Caco-2 (cell line): Measurements from ENCODE around the gene GPR137B. TPM values are rescaled to one million over a fixed set of nuclear protein-coding genes. Genes with fewer than 3 reads are reported as not detected.

Experiments
- BruUV-seq: library from RNA; stranded (reverse); fragments of 400-500 nt; replicated peaks from 2 replicates; lab custom pipeline; 2021; lab: Mats Ljungman, UMichigan
- CTCF ChIA-PET: fragments of 300-600 bp; sonication (Branson Sonifier 250); formaldehyde crosslinking; loops from one replicate; lab custom pipeline; 2022; ENCODE audit warnings: antibody characterized with exemption; lab: Charles Lee
- POLR2A ChIA-PET: fragments of 300-600 bp; sonication (Branson Sonifier 250); formaldehyde crosslinking; loops from one replicate; lab custom pipeline; 2022; ENCODE audit warnings: antibody characterized with exemption; lab: Charles Lee
- DNase-seq, 2 experiments: peaks; one replicate each; pipeline versions ENCODE4 v3.0.0 to v3.0.0-alpha.2; 2020 to 2022
- H3K27me3 ChIP-seq: replicated peaks from 2 replicates; pipeline ENCODE4 v1.6.0; 2011; ENCODE audit warnings: low read length; ENCODE audit not compliant: control insufficient read depth, insufficient read depth
- H3K36me3 ChIP-seq: 2 replicates; pipeline ENCODE4 v1.5.1; 2011; ENCODE audit warnings: low read length; ENCODE audit not compliant: control insufficient read depth, insufficient read depth
- H3K4me1 ChIP-seq: fragments of 250-450 bp; sonication (Bioruptor Pico); 2 replicates; pipeline ENCODE4 v1.5.1; 2020; ENCODE audit warnings: mild to moderate bottlenecking
- H3K4me3 ChIP-seq: 2 replicates; pipeline ENCODE4 v1.5.1; 2011; ENCODE audit warnings: low read depth, mild to moderate bottlenecking, control low read depth, low read length
- H3K9me3 ChIP-seq: fragments of 250-450 bp; sonication (Bioruptor Pico); 2 replicates; pipeline ENCODE4 v1.5.1; 2020; ENCODE audit warnings: mild to moderate bottlenecking, moderate library complexity
- H3K27ac Mint-ChIP-seq: one replicate; pipeline ENCODE4 v1.8.0; 2022; ENCODE audit warnings: mixed read lengths; ENCODE audit not compliant: unreplicated experiment
- H3K27me3 Mint-ChIP-seq: one replicate; pipeline ENCODE4 v1.8.0; 2022; ENCODE audit warnings: mixed read lengths; ENCODE audit not compliant: insufficient read depth, unreplicated experiment
- H3K36me3 Mint-ChIP-seq: one replicate; pipeline ENCODE4 v1.8.0; 2022; ENCODE audit warnings: mild to moderate bottlenecking, mixed read lengths; ENCODE audit not compliant: insufficient read depth, unreplicated experiment
- H3K4me1 Mint-ChIP-seq: one replicate; pipeline ENCODE4 v1.8.0; 2022; ENCODE audit warnings: low read depth, mixed read lengths; ENCODE audit not compliant: unreplicated experiment
- H3K4me3 Mint-ChIP-seq: one replicate; pipeline ENCODE4 v1.8.0; 2022; ENCODE audit warnings: mild to moderate bottlenecking, moderate library complexity, mixed read lengths; ENCODE audit not compliant: unreplicated experiment
- H3K9me3 Mint-ChIP-seq: one replicate; pipeline ENCODE4 v1.8.0; 2022; ENCODE audit warnings: mixed read lengths; ENCODE audit not compliant: unreplicated experiment
- CTCF ChIP-seq, 2 experiments: fragments of 200-600 bp in 1 of 2; IDR thresholded peaks; 1 replicate in 1 of 2; 2 replicates in 1 of 2; pipeline versions ENCODE4 v1.5.1 to v1.8.0; 2011 to 2022; ENCODE audit warnings: antibody characterized with exemption in 1 of 2, control low read depth in 1 of 2, inconsistent platforms in 1 of 2, low read depth in 1 of 2, low read length in 1 of 2, mild to moderate bottlenecking in 1 of 2, moderate library complexity in 1 of 2; ENCODE audit not compliant: insufficient read depth in 1 of 2, severe bottlenecking in 1 of 2, unreplicated experiment in 1 of 2
- intact Hi-C: fragments of 100-400 bp; cut with micrococcal nuclease; formaldehyde crosslinking; loops from one replicate; pipeline ENCODE4 v1.10.0; 2022; ENCODE audit not compliant: unreplicated experiment
- total RNA-seq: library from RNA; stranded (reverse); gene quantifications from 2 replicates; pipeline ENCODE4 v1.2.3, GENCODE V29; 2022

GPR137B gene
- total RNA-seq, 1 experiment from 2014 or later: 5.9 TPM

GRCh38 chr1:236220473-236220872 lies 78.1 kb downstream of the GPR137B start:
- H3K9me3 ChIP-seq: no peaks in the 10 kb centered on the region
- no peaks in the 10 kb centered on the region for H3K36me3 Mint-ChIP-seq
- H3K27ac Mint-ChIP-seq: no peak overlapping the region
- TF ChIP-seq CTCF (IDR thresholded peaks at IDR 0.05; ENCODE audit: insufficient read depth in 1 of 2, low read depth in 1 of 2, low read length in 1 of 2, severe bottlenecking in 1 of 2, unreplicated experiment in 1 of 2): no peak
- no peaks in the 10 kb centered on the region for H3K27me3 Mint-ChIP-seq
- intact Hi-C loops: no loop called here
- H3K4me1 Mint-ChIP-seq: no peaks in the 10 kb centered on the region
- POLR2A ChIA-PET: no interaction called here
- H3K36me3 ChIP-seq: no peaks in the 10 kb centered on the region
- no peaks in the 10 kb centered on the region for H3K4me1 ChIP-seq
- CTCF ChIA-PET: no interaction called here
- DNase-seq: no peak
- H3K27me3 ChIP-seq: no peaks in the 10 kb centered on the region
- H3K9me3 Mint-ChIP-seq: no peaks in the 10 kb centered on the region
- no peak overlapping the region for H3K4me3 ChIP-seq
- H3K4me3 Mint-ChIP-seq: no peak overlapping the region
- no TSS peak for BruUV-seq

DNA sequence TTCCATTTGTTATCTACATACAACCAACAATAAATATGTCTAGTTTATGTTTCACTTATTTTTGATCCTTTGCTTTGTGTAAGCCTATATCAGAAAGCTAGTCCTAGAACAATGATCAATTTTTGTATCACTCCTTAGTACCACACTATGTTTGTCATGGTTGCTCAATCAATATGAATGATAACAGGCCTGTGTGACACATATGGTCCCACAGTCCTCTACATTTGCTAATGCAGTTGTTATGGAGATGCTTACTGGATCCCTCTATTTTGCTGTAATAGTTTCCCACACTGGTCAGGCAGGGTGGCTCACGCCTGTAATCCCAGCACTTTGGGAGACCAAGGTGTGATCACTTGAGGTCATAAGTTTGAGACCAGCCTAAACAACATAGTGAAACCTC lies 80.3 kb downstream of the GPR137B start:
- TF ChIP-seq CTCF (IDR thresholded peaks at IDR 0.05; ENCODE audit: insufficient read depth in 1 of 2, low read depth in 1 of 2, low read length in 1 of 2, severe bottlenecking in 1 of 2, unreplicated experiment in 1 of 2): no peak
- H3K4me3 Mint-ChIP-seq: no peak overlapping the region
- no TSS peak for BruUV-seq
- H3K27me3 ChIP-seq: no peaks in the 10 kb centered on the region
- ChIA-PET CTCF (no interaction called here), POLR2A (no interaction called here)
- no peaks in the 10 kb centered on the region for H3K36me3 ChIP-seq
- H3K9me3 Mint-ChIP-seq: no peaks in the 10 kb centered on the region
- H3K9me3 ChIP-seq: no peaks in the 10 kb centered on the region
- intact Hi-C loops: no loop called here
- no peaks in the 10 kb centered on the region for H3K4me1 Mint-ChIP-seq
- no peaks in the 10 kb centered on the region for H3K36me3 Mint-ChIP-seq
- H3K4me3 ChIP-seq: no peak overlapping the region
- no peak overlapping the region for H3K27ac Mint-ChIP-seq
- H3K27me3 Mint-ChIP-seq: peaks cover 2% of the 10 kb centered on the region
- DNase-seq: no peak
- H3K4me1 ChIP-seq: no peaks in the 10 kb centered on the region

- TF ChIP-seq CTCF (IDR thresholded peaks at IDR 0.05; ENCODE audit: insufficient read depth in 1 of 2, low read depth in 1 of 2, low read length in 1 of 2, severe bottlenecking in 1 of 2, unreplicated experiment in 1 of 2): no peak
- Histone ChIP-seq H3K4me1 (no peaks in the 10 kb centered on the region), H3K4me3 (no peak overlapping the region), H3K36me3 (no peaks in the 10 kb centered on the region), H3K27me3 (no peaks in the 10 kb centered on the region), H3K9me3 (no peaks in the 10 kb centered on the region)
- DNase-seq: no peak
- Mint-ChIP-seq H3K4me1 (no peaks in the 10 kb centered on the region), H3K9me3 (no peaks in the 10 kb centered on the region), H3K27ac (no peak overlapping the region), H3K4me3 (no peak overlapping the region), H3K27me3 (peaks cover 2% of the 10 kb centered on the region), H3K36me3 (no peaks in the 10 kb centered on the region)
- CTCF ChIA-PET: no interaction called here
- POLR2A ChIA-PET: no interaction called here
- no TSS peak for BruUV-seq
- intact Hi-C loops: no loop called here
Observed at GRCh38 chr1:236228411-236228810, 86.1 kb downstream of the GPR137B start.
